GM13976 (cell line): ENCODE data around the gene SYT11.
A peak's percentile ranks its signal among the peaks of the same experiment; 100 is the strongest.

Experiments
- DNase-seq: peaks from one replicate; pipeline ENCODE4 v3.0.0; 2012; ENCODE audit warnings: low spot score
- in situ Hi-C: fragments of 300-500 bp; cut with MboI; formaldehyde crosslinking; loops from one replicate; pipeline ENCODE4 v1.12.0; 2022; ENCODE audit warnings: low sequenced_read_pairs, mixed read lengths, inconsistent platforms; ENCODE audit not compliant: unreplicated experiment
- TF ChIP-seq, protein P1 (sequence below): IDR thresholded peaks from 2 replicates; pipeline ENCODE4 v1.5.1; 2012; ENCODE audit warnings: borderline replicate concordance, mild to moderate bottlenecking; ENCODE audit not compliant: insufficient read depth; ENCODE audit errors: extremely low read depth, missing control alignments, control extremely low read depth

SYT11 gene

DNA sequence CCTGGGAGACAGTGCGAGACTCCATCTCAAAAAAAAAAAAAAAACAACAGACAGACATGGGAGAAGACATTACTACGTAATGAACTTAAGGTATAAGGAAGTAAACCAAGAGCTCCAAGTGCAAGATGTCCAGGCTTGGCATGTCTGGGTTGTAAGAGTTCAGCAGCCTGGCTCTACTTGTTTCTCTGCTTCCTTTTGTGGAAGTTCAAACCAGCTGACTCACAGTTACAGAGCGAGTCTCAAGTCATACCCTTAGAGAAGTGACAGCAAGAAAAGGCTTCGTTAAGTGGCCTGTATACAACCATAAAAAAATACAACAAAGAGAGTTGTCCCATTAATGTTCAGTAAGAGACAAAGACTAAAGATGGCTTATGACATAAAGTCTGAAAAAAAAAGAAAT lies 50.5 kb downstream of the SYT11 start:
- in situ Hi-C loops: no loop called here
- TF ChIP-seq, protein P1, sequence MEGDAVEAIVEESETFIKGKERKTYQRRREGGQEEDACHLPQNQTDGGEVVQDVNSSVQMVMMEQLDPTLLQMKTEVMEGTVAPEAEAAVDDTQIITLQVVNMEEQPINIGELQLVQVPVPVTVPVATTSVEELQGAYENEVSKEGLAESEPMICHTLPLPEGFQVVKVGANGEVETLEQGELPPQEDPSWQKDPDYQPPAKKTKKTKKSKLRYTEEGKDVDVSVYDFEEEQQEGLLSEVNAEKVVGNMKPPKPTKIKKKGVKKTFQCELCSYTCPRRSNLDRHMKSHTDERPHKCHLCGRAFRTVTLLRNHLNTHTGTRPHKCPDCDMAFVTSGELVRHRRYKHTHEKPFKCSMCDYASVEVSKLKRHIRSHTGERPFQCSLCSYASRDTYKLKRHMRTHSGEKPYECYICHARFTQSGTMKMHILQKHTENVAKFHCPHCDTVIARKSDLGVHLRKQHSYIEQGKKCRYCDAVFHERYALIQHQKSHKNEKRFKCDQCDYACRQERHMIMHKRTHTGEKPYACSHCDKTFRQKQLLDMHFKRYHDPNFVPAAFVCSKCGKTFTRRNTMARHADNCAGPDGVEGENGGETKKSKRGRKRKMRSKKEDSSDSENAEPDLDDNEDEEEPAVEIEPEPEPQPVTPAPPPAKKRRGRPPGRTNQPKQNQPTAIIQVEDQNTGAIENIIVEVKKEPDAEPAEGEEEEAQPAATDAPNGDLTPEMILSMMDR: no peak
- DNase-seq: no peak

DNA sequence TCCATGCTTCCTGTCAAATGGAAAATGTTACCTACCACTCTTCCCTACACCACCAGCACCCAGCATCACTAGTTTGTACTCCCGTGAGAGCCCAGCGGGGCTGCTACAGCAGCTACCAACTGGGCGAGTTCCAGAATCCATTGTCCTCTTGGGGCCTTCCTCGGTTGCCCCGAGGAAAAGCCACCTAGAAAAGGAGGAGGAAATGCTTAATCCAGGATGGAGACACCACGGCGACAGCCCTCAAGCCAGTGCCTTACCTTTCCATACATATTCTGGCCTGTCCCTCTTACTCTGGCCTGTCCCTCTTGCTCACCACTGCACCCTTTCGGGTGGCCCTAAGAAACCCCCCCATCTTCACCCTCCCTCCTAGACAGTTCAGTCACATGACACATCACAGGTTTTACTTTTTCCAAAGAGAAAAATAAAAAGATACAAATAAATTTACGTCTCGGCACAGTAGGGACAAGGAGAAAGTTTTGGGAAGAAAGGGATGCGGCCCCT lies 51.3 kb downstream of the SYT11 start:
- in situ Hi-C loops: no loop called here
- DNase-seq: peak; percentile 59
- TF ChIP-seq, protein P1: peak; percentile 8

DNA sequence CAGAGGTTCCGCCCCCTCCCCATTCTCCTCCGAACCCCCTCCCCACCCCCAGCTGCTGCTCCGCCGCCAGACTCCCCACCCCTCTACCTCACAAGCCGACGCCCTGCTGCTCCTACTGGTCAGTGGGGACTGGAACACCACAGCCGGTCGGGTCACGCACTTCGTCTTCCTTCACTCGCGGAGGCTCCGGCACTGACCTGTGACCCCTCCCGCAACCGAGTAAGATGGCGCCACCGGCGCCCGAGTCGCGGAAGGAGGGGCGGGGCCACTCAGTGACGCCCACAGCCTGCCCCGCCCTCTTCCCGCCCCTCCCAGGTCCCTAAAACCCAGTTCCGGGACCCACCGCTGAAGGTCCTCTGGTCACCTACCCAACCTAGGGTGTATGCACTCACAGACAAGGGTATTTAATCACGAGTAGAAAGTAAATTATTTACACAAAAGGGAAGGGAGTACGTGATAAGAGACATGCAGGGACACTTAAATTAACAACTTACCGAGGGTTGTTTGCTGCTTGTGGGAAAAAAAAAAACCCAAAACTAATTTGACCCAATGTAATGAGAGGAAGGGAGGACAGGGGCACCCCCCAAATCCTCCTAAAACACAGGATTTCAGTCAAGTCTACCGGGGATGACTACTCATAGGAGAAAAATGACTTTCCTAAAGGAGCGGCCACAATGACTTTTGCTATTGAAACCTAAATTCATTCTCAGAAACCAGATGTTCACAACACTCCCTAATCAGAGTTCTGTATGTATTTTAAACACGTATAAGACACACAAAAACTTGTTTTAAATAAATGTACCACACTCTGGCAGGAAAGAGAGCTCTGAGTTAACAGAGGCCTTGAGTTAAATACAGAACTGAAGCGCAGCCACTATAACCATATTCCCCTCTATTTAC lies 52.0 kb downstream of the SYT11 start, which contains the start of gene RIT1:
TSS of gene RIT1 (minus strand) at position 194 of the 900 bp plus-strand sequence. CDS start 588 bp downstream, outside the sequence.
- DNase-seq: peak; percentile 93
- in situ Hi-C loops: no loop called here
- TF ChIP-seq, protein P1: no peak

DNA sequence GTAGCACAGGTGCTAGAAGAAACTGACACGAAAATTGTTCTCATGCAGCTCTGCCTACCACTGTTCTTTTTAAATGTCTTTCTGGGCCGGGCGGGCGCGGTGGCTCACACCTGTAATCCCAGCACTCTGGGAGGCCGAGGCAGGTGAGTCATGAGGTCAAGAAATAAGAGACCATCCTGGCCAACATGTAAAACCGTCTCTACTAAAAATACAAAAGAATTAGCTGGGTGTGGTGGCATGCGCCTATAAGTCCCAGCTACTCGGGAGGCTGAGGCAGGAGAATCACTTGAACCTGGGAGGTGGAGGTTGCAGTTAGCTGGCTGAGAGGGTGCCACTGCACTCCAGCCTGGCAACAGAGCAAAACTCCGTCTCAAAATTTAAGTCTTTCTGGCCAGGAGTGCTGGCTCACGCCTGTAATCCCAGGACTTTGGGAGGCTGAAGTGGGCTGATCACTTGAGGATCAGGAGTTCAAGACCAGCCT lies 52.7 kb downstream of the SYT11 start:
- TF ChIP-seq, protein P1: no peak
- DNase-seq: no peak
- in situ Hi-C loops: no loop called here

DNA sequence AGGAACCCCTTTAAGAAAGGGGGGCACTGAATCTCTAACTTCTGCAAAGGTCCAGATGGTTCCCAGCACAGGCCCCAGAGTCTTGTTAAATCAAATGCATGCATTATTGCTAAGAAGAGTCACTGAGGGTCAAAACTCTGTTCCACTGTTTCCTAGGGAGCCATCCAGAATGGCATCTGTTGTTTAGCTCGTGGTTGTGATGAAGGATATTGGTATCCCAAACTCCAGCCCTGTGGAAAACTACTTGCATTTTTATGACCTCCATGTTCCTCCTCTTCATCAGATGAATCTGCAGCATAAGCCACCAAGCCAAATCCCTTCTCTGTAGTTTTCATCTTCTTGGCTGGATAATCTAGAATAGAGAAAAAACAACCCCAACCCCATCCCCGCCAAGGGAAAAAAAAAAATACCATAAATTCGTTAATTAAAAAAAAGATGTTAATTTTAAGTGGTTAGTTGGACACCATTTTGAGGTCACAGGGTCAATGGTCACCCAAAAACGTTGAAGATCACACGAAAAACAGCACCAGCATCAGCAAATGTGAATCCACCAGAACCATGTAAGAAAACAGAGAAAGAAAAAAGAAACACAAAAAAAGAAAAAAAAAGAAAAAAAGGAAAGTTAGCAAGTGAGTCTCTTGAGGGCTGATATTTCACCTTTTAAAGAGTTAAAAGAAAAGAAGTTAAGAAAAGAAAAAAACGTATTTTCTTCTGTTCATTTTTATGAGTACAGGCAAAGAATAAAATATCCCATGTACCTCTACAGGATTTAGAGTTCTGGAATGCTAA lies 54.8 kb downstream of the SYT11 start:
- TF ChIP-seq, protein P1: no peak
- no peak for DNase-seq
- in situ Hi-C loops: no loop called here

DNA sequence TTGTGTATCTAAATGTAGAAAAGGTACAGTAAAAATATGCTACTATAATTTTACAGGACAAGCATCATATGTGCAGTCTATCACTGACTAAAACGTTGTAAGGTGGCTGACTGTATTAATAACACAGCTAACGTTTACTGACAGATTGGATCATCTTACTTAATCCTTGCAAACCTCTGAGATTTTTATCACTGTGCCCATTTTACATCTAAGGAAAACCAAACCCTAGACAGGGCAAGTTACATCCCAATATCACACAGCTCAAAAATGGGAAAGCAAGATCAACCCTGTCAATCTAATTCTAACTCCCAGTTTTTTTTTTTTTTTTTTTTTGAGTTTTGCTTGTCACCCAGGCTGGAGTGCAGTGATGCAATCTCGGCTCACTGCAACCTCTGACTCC lies 59.3 kb downstream of the SYT11 start:
- TF ChIP-seq, protein P1: no peak
- in situ Hi-C loops: no loop called here
- no peak for DNase-seq
